ENCODE data around the gene MAP2K3. TPM values are rescaled to one million over a fixed set of nuclear protein-coding genes. Genes with fewer than 3 reads are reported as not detected.
A peak's percentile ranks its signal among the peaks of the same experiment; 100 is the strongest.

MAP2K3 gene
- 10 to 100 TPM; 17.5 to 39.0 (median 21.6) TPM for total RNA-seq

- Histone ChIP-seq H3K4me3 (peak within 1 kb of the TSS; percentile 62 to 93 (median 88)), H3K27ac (peak within 1 kb of the TSS; percentile 60 to 94 (median 90)), H3K27me3 (no peaks in the 10 kb centered on the region), H3K4me1 (peaks cover 0 to 61% (median 39%) of the 10 kb centered on the region in 4 donors), H3K9me3 (no peaks in the 10 kb centered on the region), H3K36me3 (no peaks in the 10 kb centered on the region)
- DNase-seq (ENCODE audit: low spot score in 2 of 2), result peak; percentile 99
- WGBS, 2 donors, result 0 to 1% methylated on average over 57 to 79 of the region's 88 CpGs
- TF ChIP-seq EP300 (IDR thresholded peaks at IDR 0.05) (peak in 1 of 2 donors; percentile 79), CTCF (IDR thresholded peaks at IDR 0.05) (peak in 1 of 5 experiments; percentile 41), POLR2A (IDR thresholded peaks at IDR 0.05) (peak; percentile 85 to 96)
Measured at GRCh38 chr17:21284319-21285163, at the start of gene MAP2K3. MAP2K3 (plus strand) TSS chr17:21284711; CDS start chr17:21284921, 210 bp downstream.

GRCh38 chr17:21235921-21236320 is 48.6 kb upstream of the MAP2K3 start:
- TF ChIP-seq EP300 (IDR thresholded peaks at IDR 0.05), result no peak
- no peak for TF ChIP-seq CTCF (IDR thresholded peaks at IDR 0.05)
- TF ChIP-seq POLR2A (IDR thresholded peaks at IDR 0.05), result no peak
- 63 to 81% methylated on average over 1 of the region's 1 CpG for WGBS, 2 donors
- Histone ChIP-seq H3K27me3 (no peaks in the 10 kb centered on the region), H3K9me3 (peaks cover 0 to 15% (median 1%) of the 10 kb centered on the region in 4 donors), H3K4me1 (peaks cover 0 to 6% (median 0%) of the 10 kb centered on the region in 4 donors), H3K36me3 (peaks cover 0 to under 1% (median 0%) of the 10 kb centered on the region in 3 donors), H3K27ac (no peak overlapping the region), H3K4me3 (no peak overlapping the region)
- DNase-seq (ENCODE audit: low spot score in 2 of 2), result no peak

- no peak for DNase-seq (ENCODE audit: low spot score in 2 of 2)
- TF ChIP-seq EP300 (IDR thresholded peaks at IDR 0.05) (no peak), CTCF (IDR thresholded peaks at IDR 0.05) (peak; percentile 18 to 38 (median 26)), POLR2A (IDR thresholded peaks at IDR 0.05) (no peak)
- WGBS, 2 donors, result 72 to 81% methylated on average over 7 to 10 of the region's 12 CpGs
Measured at GRCh38 chr17:21239680-21240368, 44.7 kb upstream of the MAP2K3 start.

DNA sequence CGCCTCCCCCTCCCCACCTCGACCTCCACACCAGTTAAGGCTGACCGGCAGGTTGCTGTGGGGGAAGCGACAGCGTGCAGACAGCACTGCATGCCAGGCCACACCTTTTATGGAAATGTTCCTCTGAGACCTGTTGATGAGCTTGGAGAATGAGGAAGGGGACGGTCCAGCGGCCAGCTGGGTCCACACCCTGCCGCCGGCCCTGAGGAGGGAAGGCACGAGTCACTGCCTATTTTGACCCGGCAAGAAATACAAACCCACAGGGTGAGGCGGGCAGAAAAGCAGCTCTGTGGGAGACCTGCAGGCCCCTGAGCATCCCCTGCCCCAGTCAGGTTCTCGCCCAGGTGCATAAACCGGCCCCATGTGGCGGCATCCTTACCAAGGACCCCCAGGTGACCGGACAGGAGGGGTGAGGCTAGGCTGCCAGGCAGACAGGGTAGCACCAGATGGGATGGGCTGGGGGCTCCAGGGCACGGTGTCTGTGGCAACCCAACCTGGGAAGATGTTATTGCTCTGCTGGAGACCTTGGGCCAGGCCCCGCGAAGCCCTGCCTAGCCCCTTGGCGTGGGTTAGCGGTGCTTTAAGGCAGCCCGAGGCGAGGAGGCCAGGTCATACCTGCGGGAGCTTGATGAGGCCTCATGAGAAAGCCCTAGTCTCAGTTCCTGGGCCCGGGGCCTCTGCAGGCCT is 44.0 kb upstream of the MAP2K3 start:
- TF ChIP-seq POLR2A (IDR thresholded peaks at IDR 0.05) (no peak), CTCF (IDR thresholded peaks at IDR 0.05) (no peak), EP300 (IDR thresholded peaks at IDR 0.05) (no peak)
- Histone ChIP-seq H3K4me1 (peaks cover 0 to 22% (median 0%) of the 10 kb centered on the region in 4 donors), H3K27ac (no peak overlapping the region), H3K9me3 (no peaks in the 10 kb centered on the region), H3K27me3 (no peaks in the 10 kb centered on the region), H3K4me3 (no peak overlapping the region), H3K36me3 (peaks cover 0 to 32% (median 0%) of the 10 kb centered on the region in 3 donors)
- WGBS, 2 donors, result 58 to 67% methylated on average over 21 of the region's 25 CpGs
- DNase-seq (ENCODE audit: low spot score in 2 of 2), result no peak

More at GRCh38 chr17:21239680-21240368, 44.7 kb upstream of the MAP2K3 start:
- H3K36me3 ChIP-seq, result peaks cover 0 to 32% (median 0%) of the 10 kb centered on the region in 3 donors
- H3K4me1 ChIP-seq, result peaks cover 0 to 22% (median 0%) of the 10 kb centered on the region in 4 donors
- H3K27me3 ChIP-seq, result no peaks in the 10 kb centered on the region
- H3K9me3 ChIP-seq, result no peaks in the 10 kb centered on the region
- no peak overlapping the region for H3K27ac ChIP-seq
- H3K4me3 ChIP-seq, result no peak overlapping the region

Data from tibial nerve (tissue), 4 donors.